Adrenal gland (tissue), 12 donors: Measurements from ENCODE around the gene DLAT. TPM values are rescaled to one million over a fixed set of nuclear protein-coding genes. Genes with fewer than 3 reads are reported as not detected.
A peak's percentile ranks its signal among the peaks of the same experiment; 100 is the strongest.

Source experiments
- DNase-seq, 7 donors: peaks; one replicate each; pipeline ENCODE4 v3.0.0-alpha.2; 2019 to 2020
- H3K27ac ChIP-seq, 5 donors: fragments of 200-600 bp; sonication (generic) in 4 of 5; 1 replicate in 3 of 5; 2 replicates in 2 of 5; pipeline versions ENCODE4 v1.5.1 to v1.8.0; 2016 to 2020; ENCODE audit warnings: mild to moderate bottlenecking in 1 of 5
- H3K27me3 ChIP-seq: fragments of 200-600 bp; 2 replicates; pipeline ENCODE4 v1.8.0; 2021
- H3K36me3 ChIP-seq, 2 donors: fragments of 200-600 bp; replicated peaks in 1 of 2; 1 replicate in 1 of 2; 2 replicates in 1 of 2; pipeline versions ENCODE4 v1.5.1 to v1.8.0; 2018 to 2022
- H3K4me1 ChIP-seq, 2 donors: fragments of 200-600 bp; replicated peaks in 1 of 2; 1 replicate in 1 of 2; 2 replicates in 1 of 2; pipeline versions ENCODE4 v1.5.1 to v1.8.0; 2018 to 2021
- H3K4me3 ChIP-seq, 4 donors: fragments of 200-600 bp; sonication (generic) in 3 of 4; one replicate each; pipeline ENCODE4 v1.5.1; 2016 to 2018
- H3K9me3 ChIP-seq, 3 donors: fragments of 200-600 bp; sonication (generic) in 1 of 3; replicated peaks in 1 of 3; 1 replicate in 2 of 3; 2 replicates in 1 of 3; pipeline versions ENCODE4 v1.5.1 to v1.8.0; 2016 to 2021
- CTCF ChIP-seq, 6 experiments: fragments of 450-650 bp in 4 of 6; fragments of 200-600 bp in 2 of 6; sonication (generic) in 1 of 6; IDR thresholded peaks; 1 replicate in 5 of 6; 2 replicates in 1 of 6; pipeline versions ENCODE4 v1.5.1 to v1.8.0; 2016 to 2021; ENCODE audit warnings: antibody characterized with exemption in 6 of 6, mild to moderate bottlenecking in 2 of 6, moderate library complexity in 1 of 6
- POLR2A ChIP-seq, 2 donors: fragments of 450-650 bp; IDR thresholded peaks; one replicate each; pipeline ENCODE4 v1.6.1; 2017; ENCODE audit warnings: antibody characterized with exemption in 2 of 2, mild to moderate bottlenecking in 2 of 2, moderate library complexity in 1 of 2
- WGBS, 4 donors: extraction: QIAGEN DNeasy Blood & Tissue Kit in 2 of 4; methylation state at CpG; one replicate each; pipeline versions ENCODE4 v1.1.5 to v1.1.7; 2013 to 2017; 5-methylcytosine and 5-hydroxymethylcytosine counted together
- intact Hi-C, 2 donors: fragments of 100-400 bp; cut with DNase I; formaldehyde crosslinking; loops; one replicate each; pipeline versions ENCODE4 v1.14.1 to v1.15.0; 2022 to 2023
- polyA plus RNA-seq, 3 donors: library from polyadenylated mRNA; stranded (reverse); fragments of 200-250 nt in 2 of 3; fragments of 350-450 nt in 1 of 3; fragmentation: Illumina TruSeq in 1 of 3; extraction: RNeasy Lipid Tissue Mini Kit (QIAGEN cat#74804) in 1 of 3; gene quantifications; one replicate each; pipeline ENCODE4 v1.2.3, GENCODE V29; 2013 to 2014
- total RNA-seq, 9 donors: library from RNA; depleted of rRNA in 4 of 9; stranded (reverse); fragments of >200 nt in 4 of 9; fragments of 120-200 nt in 1 of 9; fragmentation: NEBNext Ultra II Directional in 1 of 9; extraction: Animal tissue kit (Norgen Biotek cat#: 25700) in 1 of 9; gene quantifications; one replicate each; pipeline versions ENCODE4 v1.1.0 to v1.2.4, GENCODE V29; 2013 to 2023
- donor health status: healthy with polysubstance abuse.
- donor health status: Bipolar disorder and iron deficiency.
- donor health status: DM: yes; HTN: yes; CAD: no.
- donor health status: DM: no; HTN: no; CAD: no.
- donor health status: DM: no; HTN: no; CAD: no.
- donor health status: DM: yes; HTN: yes; CAD: no.

DLAT gene
- total and polyA plus RNA-seq, 12 donors = 7.6 to 95.1 (median 28.6) TPM

GRCh38 chr11:111986589-111986988 lies 38.6 kb upstream of the DLAT start:
- no peak overlapping the region for H3K27ac ChIP-seq
- H3K4me1 ChIP-seq = peaks cover 0 to 14% of the 10 kb centered on the region in 2 donors
- DNase-seq = no peak
- WGBS, 4 donors = 90 to 95% (median 93%) methylated on average over 5 of the region's 5 CpGs
- no peaks in the 10 kb centered on the region for H3K27me3 ChIP-seq
- H3K36me3 ChIP-seq = peaks cover 0 to 72% of the 10 kb centered on the region in 2 donors
- H3K9me3 ChIP-seq = no peaks in the 10 kb centered on the region
- TF ChIP-seq CTCF (IDR thresholded peaks at IDR 0.05) (no peak), POLR2A (IDR thresholded peaks at IDR 0.05) (no peak)
- no peak overlapping the region for H3K4me3 ChIP-seq
- intact Hi-C loops = loop anchor here in 1 of 2 donors (10.0 kb wide), 1 partner anchor 112 kb away; the partner anchor contains the start of genes ALG9, CFAP68 and FDXACB1

- no peak for TF ChIP-seq CTCF (IDR thresholded peaks at IDR 0.05)
- no peak for TF ChIP-seq POLR2A (IDR thresholded peaks at IDR 0.05)
- H3K27ac ChIP-seq = no peak overlapping the region
- no peak overlapping the region for H3K4me3 ChIP-seq
- H3K27me3 ChIP-seq = no peaks in the 10 kb centered on the region
- H3K36me3 ChIP-seq = peaks cover 0 to 81% of the 10 kb centered on the region in 2 donors
- 96 to 98% (median 97%) methylated on average over 6 of the region's 6 CpGs for WGBS, 4 donors
- intact Hi-C loops = no loop called here
- peaks cover 4 to 27% of the 10 kb centered on the region in 2 donors for H3K4me1 ChIP-seq
- no peak for DNase-seq
- no peaks in the 10 kb centered on the region for H3K9me3 ChIP-seq
Measured at GRCh38 chr11:111990381-111990780, 34.8 kb upstream of the DLAT start.

GRCh38 chr11:111992206-111992855 lies 32.9 kb upstream of the DLAT start:
- peaks cover 4 to 31% of the 10 kb centered on the region in 2 donors for H3K4me1 ChIP-seq
- H3K9me3 ChIP-seq = no peaks in the 10 kb centered on the region
- no peak overlapping the region for H3K4me3 ChIP-seq
- H3K36me3 ChIP-seq = peaks cover 0 to 80% of the 10 kb centered on the region in 2 donors
- TF ChIP-seq CTCF (IDR thresholded peaks at IDR 0.05) = no peak
- no peak for TF ChIP-seq POLR2A (IDR thresholded peaks at IDR 0.05)
- intact Hi-C loops = no loop called here
- H3K27ac ChIP-seq = peak overlapping the region in 3 of 5 donors; percentile 13 to 84 (median 82)
- no peak for DNase-seq
- H3K27me3 ChIP-seq = no peaks in the 10 kb centered on the region
- 48 to 65% (median 52%) methylated on average over 3 of the region's 3 CpGs for WGBS, 4 donors

GRCh38 chr11:111996129-111996528 lies 29.1 kb upstream of the DLAT start:
- intact Hi-C loops = no loop called here
- peaks cover 0 to 83% of the 10 kb centered on the region in 2 donors for H3K36me3 ChIP-seq
- WGBS, 4 donors = 77 to 85% (median 82%) methylated on average over 3 of the region's 3 CpGs
- no peak for DNase-seq
- TF ChIP-seq CTCF (IDR thresholded peaks at IDR 0.05) = no peak
- TF ChIP-seq POLR2A (IDR thresholded peaks at IDR 0.05) = no peak
- H3K27me3 ChIP-seq = no peaks in the 10 kb centered on the region
- H3K4me3 ChIP-seq = no peak overlapping the region
- H3K4me1 ChIP-seq = peaks cover 4 to 24% of the 10 kb centered on the region in 2 donors
- H3K9me3 ChIP-seq = no peaks in the 10 kb centered on the region
- no peak overlapping the region for H3K27ac ChIP-seq
